GM12878 (cell line): ENCODE measurements around the gene SPATS2L. TPM values are rescaled to one million over a fixed set of nuclear protein-coding genes. Genes with fewer than 3 reads are reported as not detected.

Experiments
- ATAC-seq: fragments of 200-7000 bp; cut with Tn5 transposase; 3 replicates; pipeline ENCODE4 v1.9.1; 2020; ENCODE audit warnings: mild to moderate bottlenecking, moderate library complexity
- BruUV-seq: library from RNA; stranded (reverse); fragments of 400-500 nt; replicated peaks from 2 replicates; lab custom pipeline; 2021; lab: Mats Ljungman, UMichigan
- CTCF ChIA-PET: fragments of 300-600 bp; sonication (Branson Sonifier 250); formaldehyde crosslinking; extraction: SDS; loops from one replicate; lab custom pipeline; 2021; ENCODE audit warnings: inconsistent platforms; lab: Yijun Ruan, JAX
- POLR2A ChIA-PET: fragments of 350-600 bp; formaldehyde crosslinking; extraction: SDS; loops from one replicate; lab custom pipeline; 2021; ENCODE audit warnings: inconsistent platforms; lab: Charles Lee
- RAD21 ChIA-PET: fragments of 300-600 bp; sonication (Branson Sonifier 250); formaldehyde crosslinking; loops from one replicate; lab custom pipeline; 2023; ENCODE audit warnings: antibody characterized with exemption; ENCODE audit not compliant: unreplicated experiment; lab: Charles Lee
- SMC1A ChIA-PET: fragments of 300-600 bp; sonication (Branson Sonifier 250); formaldehyde crosslinking; loops from one replicate; lab custom pipeline; 2023; ENCODE audit not compliant: unreplicated experiment, uncharacterized antibody; lab: Charles Lee
- DNase-seq: peaks from one replicate; pipeline ENCODE4 v3.0.0-alpha.2; 2011; ENCODE audit warnings: low read depth, low spot score
- FAIRE-seq: peaks from 3 replicates; lab custom pipeline; 2011; peaks lifted over from hg19 to GRCh38; lab: Jason Lieb, UNC
- H2AFZ ChIP-seq: 2 replicates; pipeline ENCODE4 v1.6.0; 2011; ENCODE audit warnings: low read depth, low read length, control low read depth; ENCODE audit not compliant: control insufficient read depth
- H3K27ac ChIP-seq: 2 replicates; pipeline ENCODE4 v1.5.1; 2011; ENCODE audit warnings: control low read depth; ENCODE audit not compliant: control insufficient read depth, insufficient read depth
- H3K27me3 ChIP-seq, 2 experiments: replicated peaks in 1 of 2; 2 replicates each; pipeline versions ENCODE4 v1.6.0 to v1.6.1; 2011; ENCODE audit warnings: low read length in 1 of 2; ENCODE audit not compliant: control insufficient read depth in 2 of 2, insufficient read depth in 2 of 2
- H3K36me3 ChIP-seq, 2 experiments: 2 replicates each; pipeline ENCODE4 v1.5.1; 2011; ENCODE audit warnings: low read length in 1 of 2; ENCODE audit not compliant: control insufficient read depth in 2 of 2, insufficient read depth in 2 of 2
- H3K4me1 ChIP-seq: 2 replicates; pipeline ENCODE4 v1.6.1; 2011; ENCODE audit warnings: mild to moderate bottlenecking, low read length, moderate library complexity, mixed read lengths; ENCODE audit not compliant: control insufficient read depth, insufficient read depth
- H3K4me2 ChIP-seq: 2 replicates; pipeline ENCODE4 v1.6.0; 2011; ENCODE audit warnings: control low read depth; ENCODE audit not compliant: control insufficient read depth, insufficient read depth
- H3K4me3 ChIP-seq: fragments of 200-600 bp; sonication (generic); 2 replicates; pipeline ENCODE4 v1.5.1; 2016
- H3K79me2 ChIP-seq: 2 replicates; pipeline ENCODE4 v1.6.0; 2011; ENCODE audit warnings: low read length; ENCODE audit not compliant: control insufficient read depth, insufficient read depth
- H3K9ac ChIP-seq: 2 replicates; pipeline ENCODE4 v1.8.0; 2011; ENCODE audit warnings: low read length, control low read depth, mixed read lengths; ENCODE audit not compliant: control insufficient read depth, insufficient read depth
- H3K9me3 ChIP-seq: replicated peaks from 3 replicates; pipeline ENCODE4 v1.5.1; 2011; ENCODE audit warnings: mild to moderate bottlenecking, low read length; ENCODE audit not compliant: control insufficient read depth, insufficient read depth
- H4K20me1 ChIP-seq: 2 replicates; pipeline ENCODE4 v1.6.0; 2011; ENCODE audit not compliant: control insufficient read depth, insufficient read depth
- CREB1 ChIP-seq: IDR thresholded peaks from 2 replicates; pipeline ENCODE4 v1.6.1; 2012; ENCODE audit warnings: low read depth, mild to moderate bottlenecking, inconsistent platforms
- EZH2 ChIP-seq: IDR thresholded peaks from 2 replicates; pipeline ENCODE4 v1.6.1; 2012; ENCODE audit warnings: low read depth, mild to moderate bottlenecking, control low read depth, inconsistent platforms, low read length, borderline replicate concordance; ENCODE audit not compliant: control insufficient read depth
- HDAC6 ChIP-seq: fragments of 200-600 bp; sonication (generic); IDR thresholded peaks from one replicate; pipeline ENCODE4 v1.8.0; 2017; ENCODE audit warnings: antibody characterized with exemption; ENCODE audit not compliant: unreplicated experiment
- MEF2B ChIP-seq: fragments of 450-650 bp; IDR thresholded peaks from 2 replicates; pipeline ENCODE4 v1.6.1; 2018; ENCODE audit warnings: mild to moderate bottlenecking, moderate library complexity; ENCODE audit not compliant: partially characterized antibody, poor library complexity, severe bottlenecking
- MTA2 ChIP-seq: fragments of 450-650 bp; IDR thresholded peaks from 2 replicates; pipeline ENCODE4 v1.6.1; 2016; ENCODE audit warnings: low read depth, mild to moderate bottlenecking, moderate library complexity
- MXI1 ChIP-seq: fragments of 150-350 bp; IDR thresholded peaks from 2 replicates; pipeline ENCODE4 v1.6.1; 2011; ENCODE audit warnings: low read depth, mild to moderate bottlenecking, inconsistent platforms, low read length, improper control_type of control experiment
- NR2F1 ChIP-seq: fragments of 450-650 bp; conservative IDR thresholded peaks from 2 replicates; pipeline ENCODE4 v1.6.1; 2017; ENCODE audit warnings: mild to moderate bottlenecking
- NRF1 ChIP-seq: conservative IDR thresholded peaks from 2 replicates; pipeline ENCODE4 v1.6.1; 2011; ENCODE audit warnings: mild to moderate bottlenecking, low read depth, low read length, improper control_type of control experiment
- POLR2AphosphoS2 ChIP-seq: IDR thresholded peaks from 2 replicates; pipeline ENCODE4 v1.6.1; 2011; ENCODE audit warnings: low read depth, mild to moderate bottlenecking, low read length, improper control_type of control experiment, moderate library complexity
- RAD51 ChIP-seq: fragments of 450-650 bp; IDR thresholded peaks from 2 replicates; pipeline ENCODE4 v1.6.1; 2016; ENCODE audit warnings: moderate library complexity, mild to moderate bottlenecking, inconsistent platforms
- RBBP5 ChIP-seq: fragments of 200-600 bp; sonication (generic); conservative IDR thresholded peaks from 2 replicates; pipeline ENCODE4 v1.6.1; 2016
- ZSCAN29 ChIP-seq: fragments of 450-650 bp; IDR thresholded peaks from 2 replicates; pipeline ENCODE4 v1.6.1; 2017; ENCODE audit warnings: mild to moderate bottlenecking, moderate library complexity
- ZZZ3 ChIP-seq: IDR thresholded peaks from 2 replicates; pipeline ENCODE4 v1.6.1; 2011; ENCODE audit warnings: low read depth; ENCODE audit not compliant: control insufficient read depth, insufficient read length
- WGBS: methylation state at CpG from one replicate; pipeline ENCODE4 v1.1.6; 2016; ENCODE audit warnings: low lambda C conversion rate; ENCODE audit not compliant: insufficient replicate concordance, insufficient coverage; ENCODE audit errors: missing lambda C conversion rate; 5-methylcytosine and 5-hydroxymethylcytosine counted together
- in situ Hi-C: fragments of 300-500 bp; cut with MboI; formaldehyde crosslinking; loops from 9 replicates; pipeline ENCODE4 v1.14.3; 2018; ENCODE audit warnings: mixed read lengths
- intact Hi-C: fragments of 100-400 bp; cut with micrococcal nuclease; formaldehyde crosslinking; loops from one replicate; pipeline ENCODE4 v1.14.2; 2022; ENCODE audit not compliant: unreplicated experiment
- polyA plus RNA-seq, 11 experiments: library from polyadenylated mRNA; depleted of rRNA in 4 of 11; unstranded in 6 of 11; stranded (reverse) in 5 of 11; fragments of >200 nt; fragmentation: Nextera tagmentation in 4 of 11; fragmentation: Illumina TruSeq in 1 of 11; extraction: Ambion mirVana in 4 of 11; extraction: Trizol in 1 of 11; gene quantifications; 1 replicate in 1 of 11; 2 replicates in 10 of 11; pipeline versions ENCODE4 v1.2.1 to v1.2.3, GENCODE V29; 2011 to 2016; ENCODE audit warnings: inconsistent platforms in 2 of 11, missing spikeins in 2 of 11, low read depth in 1 of 11
- total RNA-seq, 4 experiments: library from RNA; depleted of rRNA in 3 of 4; stranded (reverse); fragments of >200 nt in 3 of 4; fragmentation: Illumina TruSeq in 1 of 4; extraction: Trizol in 1 of 4; gene quantifications; 2 replicates each; pipeline versions ENCODE4 v1.2.1 to v1.2.3, GENCODE V29; 2013 to 2021

SPATS2L gene
- total and polyA plus RNA-seq, 10 of the 15 experiments (the other 5 are each of a cell fraction or from before 2014, with no cell fraction given) = 5.2 to 30.0 (median 20.1) TPM

- intact Hi-C loops = no loop called here
- Histone ChIP-seq H3K79me2 (no peaks in the 10 kb centered on the region), H3K9ac (no peak overlapping the region)
Measured at GRCh38 chr2:200345975-200346374, 39.5 kb downstream of the SPATS2L start.

GRCh38 chr2:200347301-200347700 lies 40.8 kb downstream of the SPATS2L start:
- BruUV-seq = no TSS peak
- H3K79me2 ChIP-seq = no peaks in the 10 kb centered on the region
- POLR2A ChIA-PET = interaction anchor here (1.0 kb wide), 1 partner anchor 17 kb away, joined by 3 read pairs; no protein-coding TSS in a partner anchor

More at GRCh38 chr2:200345975-200346374, 39.5 kb downstream of the SPATS2L start:
- BruUV-seq = no TSS peak
- ChIA-PET SMC1A (interaction anchor here (1.0 to 2.2 kb wide), 3 partner anchors 21 to 42 kb away, joined by 3 to 7 read pairs (median 4); no protein-coding TSS in a partner anchor), POLR2A (no interaction called here), CTCF (interaction anchor here (2.4 kb wide), 1 partner anchor 137 kb away, joined by 7 read pairs; no protein-coding TSS in a partner anchor), RAD21 (no interaction called here)
- no peaks in the 10 kb centered on the region; the same call in 1 of the 2 replicates for H3K4me1 ChIP-seq
- in situ Hi-C loops = no loop called here
- no peak for FAIRE-seq
- H3K27me3 ChIP-seq = no peaks in the 10 kb centered on the region
- no peaks in the 10 kb centered on the region for H3K36me3 ChIP-seq
- no peaks in the 10 kb centered on the region; the same call in 2 of the 3 replicates for H3K9me3 ChIP-seq
- WGBS = 100% methylated on average over 1 of the region's 1 CpG
- no peak for ATAC-seq
- no peaks in the 10 kb centered on the region for H4K20me1 ChIP-seq
- H3K4me3 ChIP-seq = no peak overlapping the region
- no peak overlapping the region for H3K27ac ChIP-seq
- no peak for DNase-seq
- TF ChIP-seq RBBP5 (no peak), ZSCAN29 (no peak), POLR2AphosphoS2 (no peak), EZH2 (no peak)
- TF ChIP-seq, all 136 proteins: peak for 0
- Histone ChIP-seq H3K4me2 (no peak overlapping the region), H2AFZ (no peak overlapping the region)

More at GRCh38 chr2:200347301-200347700, 40.8 kb downstream of the SPATS2L start:
- FAIRE-seq (no peak), DNase-seq (no peak), ATAC-seq (no peak)
- Histone ChIP-seq H3K36me3 (no peaks in the 10 kb centered on the region), H3K9ac (no peak overlapping the region), H3K27me3 (no peaks in the 10 kb centered on the region), H4K20me1 (no peaks in the 10 kb centered on the region), H3K27ac (no peak overlapping the region), H3K4me3 (no peak overlapping the region), H2AFZ (no peak overlapping the region), H3K9me3 (no peaks in the 10 kb centered on the region; the same call in 2 of the 3 replicates), H3K4me2 (no peak overlapping the region), H3K4me1 (no peaks in the 10 kb centered on the region)
- CTCF ChIA-PET = interaction anchor here (0.7 to 2.4 kb wide), 2 partner anchors 13 to 136 kb away, joined by 3 to 7 read pairs; no protein-coding TSS in a partner anchor
- RAD21 ChIA-PET = interaction anchor here (1.0 to 1.3 kb wide), 2 partner anchors 9 to 24 kb away, joined by 3 read pairs; no protein-coding TSS in a partner anchor
- 64% methylated on average over 3 of the region's 3 CpGs for WGBS
- intact Hi-C loops = no loop called here
- TF ChIP-seq NR2F1 (no peak), MEF2B (no peak), NRF1 (no peak), ZZZ3 (no peak), MTA2 (no peak), RAD51 (no peak), HDAC6 (no peak), CREB1 (no peak), MXI1 (no peak)
- SMC1A ChIA-PET = interaction anchor here (0.6 to 2.2 kb wide), 5 partner anchors 17 to 145 kb away, joined by 3 to 7 read pairs (median 4); no protein-coding TSS in a partner anchor
- in situ Hi-C loops = no loop called here
